ELF-1 (cell line): ENCODE measurements around the gene ATAT1.
A peak's percentile ranks its signal among the peaks of the same experiment; 100 is the strongest.

Experiments
- DNase-seq: peaks from one replicate; pipeline ENCODE4 v3.0.0-alpha.2; 2016; ENCODE audit warnings: low read depth, low spot score

ATAT1 gene

GRCh38 chr6:30683183-30683979 lies 56.7 kb downstream of the ATAT1 start:
- no peak for DNase-seq

- DNase-seq, result no peak
These were observed 57.3 kb downstream of the ATAT1 start for GRCh38 chr6:30683980-30684338.

- no peak for DNase-seq
These were observed 57.9 kb downstream of the ATAT1 start for GRCh38 chr6:30684386-30685156.

GRCh38 chr6:30685157-30686008 lies 58.7 kb downstream of the ATAT1 start:
- peak; percentile 32 for DNase-seq

- DNase-seq, result peak; percentile 49
These were observed 59.6 kb downstream of the ATAT1 start, which contains the start of gene PPP1R18 for GRCh38 chr6:30686009-30686907. TSS of gene PPP1R18 (minus strand) at chr6:30686645. CDS start at chr6:30686018, 627 bp downstream.

- DNase-seq, result peak; percentile 90
These were observed 60.4 kb downstream of the ATAT1 start for GRCh38 chr6:30686908-30687658.

- no peak for DNase-seq
These were observed 61.2 kb downstream of the ATAT1 start for GRCh38 chr6:30687659-30688431.

- no peak for DNase-seq
These were observed 61.9 kb downstream of the ATAT1 start for GRCh38 chr6:30688569-30688968.

GRCh38 chr6:30689022-30689865 lies 62.6 kb downstream of the ATAT1 start:
- no peak for DNase-seq

GRCh38 chr6:30689985-30690384 lies 63.3 kb downstream of the ATAT1 start:
- DNase-seq, result no peak

GRCh38 chr6:30690403-30691207 lies 63.9 kb downstream of the ATAT1 start, which contains the start of gene NRM:
TSS of gene NRM (minus strand) at chr6:30690984. CDS start at chr6:30690974, 10 bp downstream.
- peak; percentile 91 for DNase-seq

GRCh38 chr6:30691208-30691847 lies 64.7 kb downstream of the ATAT1 start:
- DNase-seq, result peak; percentile 64
